Measurements from ENCODE around the gene THPO.

Gene THPO

GRCh38 chr3:184384342-184384741, 6.3 kb upstream of the THPO start:
- no peak for DNase-seq

GRCh38 chr3:184383033-184383740, 5.2 kb upstream of the THPO start:
- DNase-seq: no peak

GRCh38 chr3:184382326-184383032, 4.5 kb upstream of the THPO start:
- DNase-seq: no peak

- no peak for DNase-seq
Measured at GRCh38 chr3:184381261-184382224, 3.5 kb upstream of the THPO start.

- DNase-seq: no peak
Measured at GRCh38 chr3:184380627-184381260, 2.7 kb upstream of the THPO start.

- no peak for DNase-seq
Measured at GRCh38 chr3:184380185-184380626, 2.2 kb upstream of the THPO start.

- no peak for DNase-seq
Measured at GRCh38 chr3:184379358-184380184, 1.6 kb upstream of the THPO start, which contains the start of gene CHRD. Gene CHRD, plus strand, starts transcription at chr3:184380054. Its CDS starts 265 bp downstream, at chr3:184380319.

GRCh38 chr3:184378651-184379357, 797 bp upstream of the THPO start:
- no peak for DNase-seq

GRCh38 chr3:184377374-184377773, 633 bp downstream of the THPO start:
- DNase-seq: no peak

- no peak for DNase-seq
Measured at GRCh38 chr3:184375747-184376461, 2.1 kb downstream of the THPO start.

GRCh38 chr3:184373422-184373821, 4.6 kb downstream of the THPO start:
- DNase-seq: no peak

GRCh38 chr3:184372911-184373310, 5.1 kb downstream of the THPO start:
- DNase-seq: no peak

- no peak for DNase-seq
Measured at GRCh38 chr3:184372296-184372821, 5.6 kb downstream of the THPO start.

GRCh38 chr3:184371570-184372018, 6.4 kb downstream of the THPO start:
- peak; percentile 64 for DNase-seq

GRCh38 chr3:184368586-184369183, 9.3 kb downstream of the THPO start:
- no peak for DNase-seq

- no peak for DNase-seq
Measured at GRCh38 chr3:184368116-184368515, 9.9 kb downstream of the THPO start.

GRCh38 chr3:184366619-184367289, 11.3 kb downstream of the THPO start:
- no peak for DNase-seq

- DNase-seq: peak; percentile 92
Measured at GRCh38 chr3:184362668-184363546, 15.1 kb downstream of the THPO start.

All from kidney glomerular epithelial cell (primary cell).